Measurements from ENCODE around the gene ADGRF3. TPM values are rescaled to one million over a fixed set of nuclear protein-coding genes. Genes with fewer than 3 reads are reported as not detected.

The ADGRF3 gene
- total RNA-seq, 1 donor from 2014 or later = 0.12 TPM

DNA sequence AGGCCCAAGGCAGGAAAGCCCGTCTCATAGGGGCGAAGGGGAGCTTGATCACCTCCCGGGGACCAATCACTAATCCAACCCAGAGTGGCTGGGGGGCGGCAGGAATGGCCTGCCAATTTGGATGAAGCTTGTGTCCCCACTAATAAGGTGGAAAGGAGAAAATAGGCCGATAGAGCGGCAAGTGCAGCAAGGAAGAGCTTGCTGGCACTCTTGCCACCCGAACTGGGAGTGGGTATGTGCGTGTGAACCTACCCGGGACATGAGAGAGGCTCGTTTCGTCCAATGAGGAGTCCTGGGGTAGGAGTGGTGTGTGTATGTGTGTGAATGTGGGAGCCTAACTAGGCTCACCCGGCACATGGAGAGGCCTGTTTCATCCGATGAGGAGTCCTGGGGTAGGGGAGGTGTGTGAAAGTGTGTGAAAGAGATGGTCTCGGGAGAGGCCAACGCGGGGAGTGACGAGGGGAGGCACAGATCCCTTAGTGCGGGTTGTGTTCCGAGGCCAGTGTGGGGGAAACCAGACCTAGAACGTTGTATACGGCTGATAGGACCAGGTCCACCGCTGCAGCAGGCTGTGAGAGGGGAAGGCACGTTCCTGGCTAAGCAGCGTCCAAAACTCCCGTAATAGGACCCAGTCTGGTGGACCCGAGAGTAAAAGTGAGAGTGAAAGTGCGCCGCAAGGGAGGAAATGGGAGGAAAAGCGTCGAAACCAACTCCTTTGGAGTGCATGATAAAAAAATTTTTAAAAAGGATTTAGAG, 47.8 kb downstream of the ADGRF3 start:
- Mint-ChIP-seq H3K4me3 (ENCODE audit: unreplicated experiment) (no peak overlapping the region), H3K9me3 (ENCODE audit: low read depth) (peaks cover 2% of the 10 kb centered on the region), H3K36me3 (ENCODE audit: low read depth) (no peaks in the 10 kb centered on the region), H3K27me3 (ENCODE audit: low read depth) (no peaks in the 10 kb centered on the region), H3K4me1 (ENCODE audit: low read depth) (no peaks in the 10 kb centered on the region), H3K27ac (ENCODE audit: unreplicated experiment) (no peak overlapping the region)
- no peak for DNase-seq (ENCODE audit: low spot score)
- TF ChIP-seq, protein P1, sequence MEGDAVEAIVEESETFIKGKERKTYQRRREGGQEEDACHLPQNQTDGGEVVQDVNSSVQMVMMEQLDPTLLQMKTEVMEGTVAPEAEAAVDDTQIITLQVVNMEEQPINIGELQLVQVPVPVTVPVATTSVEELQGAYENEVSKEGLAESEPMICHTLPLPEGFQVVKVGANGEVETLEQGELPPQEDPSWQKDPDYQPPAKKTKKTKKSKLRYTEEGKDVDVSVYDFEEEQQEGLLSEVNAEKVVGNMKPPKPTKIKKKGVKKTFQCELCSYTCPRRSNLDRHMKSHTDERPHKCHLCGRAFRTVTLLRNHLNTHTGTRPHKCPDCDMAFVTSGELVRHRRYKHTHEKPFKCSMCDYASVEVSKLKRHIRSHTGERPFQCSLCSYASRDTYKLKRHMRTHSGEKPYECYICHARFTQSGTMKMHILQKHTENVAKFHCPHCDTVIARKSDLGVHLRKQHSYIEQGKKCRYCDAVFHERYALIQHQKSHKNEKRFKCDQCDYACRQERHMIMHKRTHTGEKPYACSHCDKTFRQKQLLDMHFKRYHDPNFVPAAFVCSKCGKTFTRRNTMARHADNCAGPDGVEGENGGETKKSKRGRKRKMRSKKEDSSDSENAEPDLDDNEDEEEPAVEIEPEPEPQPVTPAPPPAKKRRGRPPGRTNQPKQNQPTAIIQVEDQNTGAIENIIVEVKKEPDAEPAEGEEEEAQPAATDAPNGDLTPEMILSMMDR (IDR thresholded peaks at IDR 0.05) = no peak

DNA sequence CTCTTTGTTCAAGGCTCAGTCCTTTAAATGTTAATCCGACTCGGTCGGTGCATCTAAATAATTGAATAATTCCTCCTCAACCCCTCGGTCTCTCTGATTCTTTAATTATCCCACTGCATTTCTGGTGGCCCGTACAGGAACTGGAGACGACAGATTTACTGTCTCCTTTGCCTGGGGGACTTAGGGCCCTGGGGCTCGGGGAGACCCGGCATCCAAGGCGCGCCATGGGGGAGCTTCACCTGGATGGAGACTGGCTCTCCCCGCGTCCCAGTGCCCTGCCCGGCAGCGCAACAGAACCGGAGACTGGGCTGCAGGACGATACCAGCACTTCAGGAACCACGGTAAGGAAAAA, 48.3 kb downstream of the ADGRF3 start:
- Mint-ChIP-seq H3K4me3 (ENCODE audit: unreplicated experiment) (no peak overlapping the region), H3K27ac (ENCODE audit: unreplicated experiment) (no peak overlapping the region), H3K36me3 (ENCODE audit: low read depth) (no peaks in the 10 kb centered on the region), H3K9me3 (ENCODE audit: low read depth) (peaks cover 2% of the 10 kb centered on the region), H3K27me3 (ENCODE audit: low read depth) (no peaks in the 10 kb centered on the region), H3K4me1 (ENCODE audit: low read depth) (no peaks in the 10 kb centered on the region)
- TF ChIP-seq, protein P1 (IDR thresholded peaks at IDR 0.05) = no peak
- no peak for DNase-seq (ENCODE audit: low spot score)

DNA sequence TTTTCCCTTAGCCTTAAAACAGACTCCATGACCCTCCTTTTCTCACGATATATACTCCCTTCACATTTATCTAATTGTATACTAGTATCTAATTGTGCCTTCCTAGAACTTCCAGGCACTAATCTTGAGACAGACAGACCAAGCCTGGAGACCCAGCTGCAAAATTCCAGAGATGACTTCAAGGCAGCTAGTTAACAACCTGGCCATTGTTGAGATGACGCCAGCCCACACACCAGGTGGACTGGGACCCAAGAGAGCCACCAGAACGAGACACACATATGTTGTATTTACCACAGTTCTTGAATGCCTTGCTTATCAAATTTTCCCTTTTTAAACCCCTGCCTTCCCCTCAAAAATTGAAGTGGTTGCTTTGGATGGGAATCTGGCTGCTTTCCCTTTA, 49.5 kb downstream of the ADGRF3 start:
- H3K4me1 Mint-ChIP-seq (ENCODE audit: low read depth) = peaks cover 7% of the 10 kb centered on the region
- H3K4me3 Mint-ChIP-seq (ENCODE audit: unreplicated experiment) = no peak overlapping the region
- peaks cover 2% of the 10 kb centered on the region for H3K9me3 Mint-ChIP-seq (ENCODE audit: low read depth)
- TF ChIP-seq, protein P1 (IDR thresholded peaks at IDR 0.05) = no peak
- H3K36me3 Mint-ChIP-seq (ENCODE audit: low read depth) = no peaks in the 10 kb centered on the region
- H3K27me3 Mint-ChIP-seq (ENCODE audit: low read depth) = no peaks in the 10 kb centered on the region
- H3K27ac Mint-ChIP-seq (ENCODE audit: unreplicated experiment) = no peak overlapping the region
- DNase-seq (ENCODE audit: low spot score) = no peak

DNA sequence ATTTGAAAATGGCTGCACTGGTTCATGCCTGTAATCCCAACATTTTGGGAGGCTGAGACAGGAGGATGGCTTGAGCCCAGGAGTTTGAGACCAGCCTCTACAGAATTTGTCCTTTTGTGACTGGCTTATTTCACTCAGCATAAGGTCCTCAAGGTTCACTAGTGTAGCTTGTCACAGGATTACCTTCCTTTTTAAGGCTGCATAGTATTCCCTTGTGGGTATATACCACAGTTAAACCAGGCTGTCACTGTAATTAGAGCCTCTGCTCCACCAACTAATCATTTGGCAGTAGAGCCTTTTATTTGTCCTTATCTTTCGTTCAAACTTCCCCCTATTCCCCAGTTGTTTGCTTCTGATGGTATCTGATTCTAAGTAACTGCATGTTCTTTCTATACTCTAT, 51.1 kb downstream of the ADGRF3 start:
- TF ChIP-seq, protein P1 (IDR thresholded peaks at IDR 0.05) = no peak
- DNase-seq (ENCODE audit: low spot score) = no peak
- H3K4me3 Mint-ChIP-seq (ENCODE audit: unreplicated experiment) = no peak overlapping the region
- no peaks in the 10 kb centered on the region for H3K36me3 Mint-ChIP-seq (ENCODE audit: low read depth)
- no peaks in the 10 kb centered on the region for H3K27me3 Mint-ChIP-seq (ENCODE audit: low read depth)
- peaks cover 2% of the 10 kb centered on the region for H3K9me3 Mint-ChIP-seq (ENCODE audit: low read depth)
- H3K4me1 Mint-ChIP-seq (ENCODE audit: low read depth) = peaks cover 7% of the 10 kb centered on the region
- no peak overlapping the region for H3K27ac Mint-ChIP-seq (ENCODE audit: unreplicated experiment)

DNA sequence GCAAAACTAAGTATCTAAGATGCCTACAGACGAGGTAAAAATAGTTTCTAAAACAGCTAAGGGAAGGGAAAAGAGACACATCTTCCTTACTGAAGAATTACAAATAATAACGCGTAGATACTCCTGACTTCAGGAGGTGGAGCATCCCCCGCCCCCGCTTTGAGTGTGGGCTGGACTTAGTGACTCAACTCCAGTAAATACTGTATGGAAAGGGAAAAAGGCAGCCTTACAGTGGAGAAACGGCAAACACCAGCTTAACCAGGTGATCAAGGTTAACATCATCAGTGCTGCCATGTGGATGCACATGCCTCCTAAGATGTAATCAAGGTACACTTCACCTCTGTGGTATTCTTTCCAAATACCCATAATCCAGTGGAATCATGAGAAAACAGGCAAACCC, 53.9 kb downstream of the ADGRF3 start:
- H3K9me3 Mint-ChIP-seq (ENCODE audit: low read depth) = peaks cover 2% of the 10 kb centered on the region
- no peak for DNase-seq (ENCODE audit: low spot score)
- TF ChIP-seq, protein P1 (IDR thresholded peaks at IDR 0.05) = no peak
- H3K27me3 Mint-ChIP-seq (ENCODE audit: low read depth) = no peaks in the 10 kb centered on the region
- peaks cover 5% of the 10 kb centered on the region for H3K36me3 Mint-ChIP-seq (ENCODE audit: low read depth)
- H3K4me3 Mint-ChIP-seq (ENCODE audit: unreplicated experiment) = no peak overlapping the region
- no peak overlapping the region for H3K27ac Mint-ChIP-seq (ENCODE audit: unreplicated experiment)
- peaks cover 7% of the 10 kb centered on the region for H3K4me1 Mint-ChIP-seq (ENCODE audit: low read depth)

Measured in chondrocyte (in vitro differentiated cells).